ENCODE data around the gene KPRP. TPM values are rescaled to one million over a fixed set of nuclear protein-coding genes. Genes with fewer than 3 reads are reported as not detected.

The KPRP gene
- total RNA-seq, 1 donor from 2014 or later: not detected

DNA sequence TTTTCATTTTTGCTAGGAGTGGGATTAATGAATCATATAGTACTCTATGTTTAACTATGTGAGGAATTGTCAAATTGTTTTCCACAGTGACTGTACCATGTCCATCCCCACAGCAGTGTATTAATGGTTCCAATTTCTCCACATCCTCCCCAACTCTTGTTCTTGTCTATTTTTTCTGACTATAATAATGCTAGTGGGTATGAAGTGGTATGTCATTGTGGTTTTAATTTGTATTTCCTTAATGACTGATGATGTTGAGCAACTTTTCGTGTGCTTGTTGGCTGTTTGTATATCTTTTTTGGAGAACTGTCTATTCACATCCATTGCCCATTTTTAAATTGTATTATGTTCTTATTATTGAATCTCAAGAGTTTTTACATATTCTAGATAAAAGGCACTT, 10.0 kb upstream of the KPRP start:
- H3K4me3 ChIP-seq: no peak overlapping the region
- peaks cover 16% of the 10 kb centered on the region for H3K27me3 ChIP-seq (ENCODE audit: low read depth)
- H3K27ac ChIP-seq (replicated peaks): no peak overlapping the region
- DNase-seq: no peak
- no peaks in the 10 kb centered on the region for H3K4me1 ChIP-seq
- H3K36me3 ChIP-seq: no peaks in the 10 kb centered on the region
- TF ChIP-seq, protein P1, sequence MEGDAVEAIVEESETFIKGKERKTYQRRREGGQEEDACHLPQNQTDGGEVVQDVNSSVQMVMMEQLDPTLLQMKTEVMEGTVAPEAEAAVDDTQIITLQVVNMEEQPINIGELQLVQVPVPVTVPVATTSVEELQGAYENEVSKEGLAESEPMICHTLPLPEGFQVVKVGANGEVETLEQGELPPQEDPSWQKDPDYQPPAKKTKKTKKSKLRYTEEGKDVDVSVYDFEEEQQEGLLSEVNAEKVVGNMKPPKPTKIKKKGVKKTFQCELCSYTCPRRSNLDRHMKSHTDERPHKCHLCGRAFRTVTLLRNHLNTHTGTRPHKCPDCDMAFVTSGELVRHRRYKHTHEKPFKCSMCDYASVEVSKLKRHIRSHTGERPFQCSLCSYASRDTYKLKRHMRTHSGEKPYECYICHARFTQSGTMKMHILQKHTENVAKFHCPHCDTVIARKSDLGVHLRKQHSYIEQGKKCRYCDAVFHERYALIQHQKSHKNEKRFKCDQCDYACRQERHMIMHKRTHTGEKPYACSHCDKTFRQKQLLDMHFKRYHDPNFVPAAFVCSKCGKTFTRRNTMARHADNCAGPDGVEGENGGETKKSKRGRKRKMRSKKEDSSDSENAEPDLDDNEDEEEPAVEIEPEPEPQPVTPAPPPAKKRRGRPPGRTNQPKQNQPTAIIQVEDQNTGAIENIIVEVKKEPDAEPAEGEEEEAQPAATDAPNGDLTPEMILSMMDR (IDR thresholded peaks at IDR 0.05; ENCODE audit: borderline replicate concordance): no peak
- intact Hi-C loops (cut with micrococcal nuclease): no loop called here
- H3K9me3 ChIP-seq (replicated peaks): no peaks in the 10 kb centered on the region

DNA sequence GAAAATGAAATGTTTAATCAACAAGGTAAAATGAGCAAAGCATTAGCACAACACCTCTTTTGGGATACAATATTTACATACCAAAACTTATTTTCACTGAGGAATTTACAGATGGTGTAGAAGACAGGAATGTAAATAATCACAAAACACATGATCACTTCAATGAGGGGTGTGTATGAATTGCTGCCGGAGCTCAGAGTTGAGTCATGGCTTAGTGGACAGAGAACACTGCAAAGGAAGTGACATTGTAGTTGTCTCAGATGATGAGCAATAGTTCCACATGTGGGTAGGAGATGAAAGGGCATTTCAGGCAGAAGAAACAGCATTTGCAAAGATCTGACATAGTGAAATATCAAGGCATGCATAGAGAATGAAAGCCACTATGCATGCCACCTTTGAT, 5.6 kb upstream of the KPRP start:
- no peak for DNase-seq
- Histone ChIP-seq H3K27ac (replicated peaks) (no peak overlapping the region), H3K4me1 (no peaks in the 10 kb centered on the region), H3K9me3 (replicated peaks) (no peaks in the 10 kb centered on the region), H3K4me3 (no peak overlapping the region), H3K36me3 (no peaks in the 10 kb centered on the region), H3K27me3 (ENCODE audit: low read depth) (peaks cover 24% of the 10 kb centered on the region)
- intact Hi-C loops (cut with micrococcal nuclease): no loop called here
- TF ChIP-seq, protein P1 (IDR thresholded peaks at IDR 0.05; ENCODE audit: borderline replicate concordance): no peak

DNA sequence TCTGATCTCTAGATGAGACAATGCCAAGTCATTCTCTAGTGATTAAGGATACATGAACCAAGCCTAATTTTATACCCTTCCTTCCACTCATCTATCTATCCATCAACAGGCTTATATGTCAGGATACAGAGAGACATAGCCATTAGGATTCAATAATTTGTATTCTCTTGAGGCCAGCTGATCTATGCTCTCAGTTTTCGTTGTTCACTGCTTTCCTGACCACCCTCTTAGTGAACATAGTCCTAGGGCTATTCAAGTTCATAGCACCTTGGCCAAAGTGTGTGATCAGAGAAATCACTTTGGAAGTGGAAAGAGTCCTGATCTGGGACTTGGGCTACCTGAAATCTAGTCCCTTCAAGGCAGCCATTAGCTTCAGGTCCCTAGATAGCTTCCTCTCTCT, 4.2 kb upstream of the KPRP start:
- Histone ChIP-seq H3K4me3 (no peak overlapping the region), H3K36me3 (no peaks in the 10 kb centered on the region), H3K4me1 (no peaks in the 10 kb centered on the region), H3K9me3 (replicated peaks) (no peaks in the 10 kb centered on the region), H3K27me3 (ENCODE audit: low read depth) (peaks cover 24% of the 10 kb centered on the region), H3K27ac (replicated peaks) (no peak overlapping the region)
- TF ChIP-seq, protein P1 (IDR thresholded peaks at IDR 0.05; ENCODE audit: borderline replicate concordance): no peak
- intact Hi-C loops (cut with micrococcal nuclease): no loop called here
- DNase-seq: no peak

DNA sequence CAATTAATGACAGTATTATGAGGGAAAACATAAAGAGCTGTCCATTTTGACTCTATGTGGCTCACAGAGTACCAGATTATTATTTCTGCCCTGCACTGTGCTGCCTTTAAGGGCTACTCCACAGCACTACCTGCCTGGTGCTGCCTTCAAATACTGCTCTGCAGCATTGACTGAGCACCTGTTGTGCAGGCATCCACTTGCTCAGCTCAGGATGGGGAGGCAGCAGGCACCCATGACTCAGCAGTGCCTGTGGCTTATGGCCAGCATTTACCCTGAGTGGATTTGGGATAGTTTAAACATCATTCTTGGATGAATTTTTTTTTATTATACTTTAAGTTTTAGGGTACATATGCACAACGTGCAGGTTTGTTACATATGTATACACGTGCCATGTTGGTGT, 953 bp upstream of the KPRP start:
- DNase-seq: no peak
- Histone ChIP-seq H3K27me3 (ENCODE audit: low read depth) (peaks cover 8% of the 10 kb centered on the region), H3K4me1 (no peaks in the 10 kb centered on the region), H3K4me3 (no peak overlapping the region), H3K36me3 (no peaks in the 10 kb centered on the region), H3K9me3 (replicated peaks) (no peaks in the 10 kb centered on the region), H3K27ac (replicated peaks) (no peak overlapping the region)
- intact Hi-C loops (cut with micrococcal nuclease): no loop called here
- TF ChIP-seq, protein P1 (IDR thresholded peaks at IDR 0.05; ENCODE audit: borderline replicate concordance): no peak

DNA sequence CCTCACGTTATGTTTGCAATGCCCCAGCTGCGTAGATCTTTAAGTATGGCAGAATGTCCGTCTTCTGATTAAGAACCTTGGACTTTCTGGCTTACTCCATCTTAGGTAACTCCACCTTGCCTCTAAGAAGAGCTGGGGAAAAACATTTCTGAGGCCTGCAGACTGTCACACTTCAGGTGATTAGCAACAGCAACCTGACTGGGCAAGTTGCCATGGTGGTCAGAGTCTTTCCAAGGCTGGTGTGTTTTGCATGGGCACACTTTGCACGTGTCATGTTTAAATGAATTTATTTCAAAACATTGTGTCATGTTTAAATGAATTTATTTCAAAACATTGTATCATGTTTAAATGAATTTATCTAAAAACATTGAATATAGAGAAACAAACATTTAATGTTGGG, 811 bp downstream of the KPRP start:
- H3K27me3 ChIP-seq (ENCODE audit: low read depth): peaks cover 8% of the 10 kb centered on the region
- H3K27ac ChIP-seq (replicated peaks): no peak overlapping the region
- TF ChIP-seq, protein P1 (IDR thresholded peaks at IDR 0.05; ENCODE audit: borderline replicate concordance): no peak
- intact Hi-C loops (cut with micrococcal nuclease): no loop called here
- no peaks in the 10 kb centered on the region for H3K4me1 ChIP-seq
- H3K4me3 ChIP-seq: no peak overlapping the region
- H3K9me3 ChIP-seq (replicated peaks): no peaks in the 10 kb centered on the region
- DNase-seq: no peak
- H3K36me3 ChIP-seq: no peaks in the 10 kb centered on the region

All from left ventricle myocardium inferior (tissue), 1 donor.